OCI-LY3 (cell line): ENCODE data around the gene ZNF300.
"Not testable (repeated sequence)": the region's sequence is repeated elsewhere in the genome, so short reads cannot be mapped to it uniquely, and the experiment has no call there.

Source experiments
- EZH2phosphoT487 ChIP-seq: fragments of 200-600 bp; shearing (Covaris generic); IDR thresholded peaks from 2 replicates; pipeline ENCODE4 v1.6.1; 2018; ENCODE audit warnings: antibody characterized with exemption, mixed run types, low read depth
- TF ChIP-seq, protein P1 (sequence below): fragments of 200-600, 300-600 bp; sonication (generic); IDR thresholded peaks from 2 replicates; pipeline ENCODE4 v1.5.1; 2014; ENCODE audit warnings: antibody characterized with exemption, low read length, low read depth

DNA sequence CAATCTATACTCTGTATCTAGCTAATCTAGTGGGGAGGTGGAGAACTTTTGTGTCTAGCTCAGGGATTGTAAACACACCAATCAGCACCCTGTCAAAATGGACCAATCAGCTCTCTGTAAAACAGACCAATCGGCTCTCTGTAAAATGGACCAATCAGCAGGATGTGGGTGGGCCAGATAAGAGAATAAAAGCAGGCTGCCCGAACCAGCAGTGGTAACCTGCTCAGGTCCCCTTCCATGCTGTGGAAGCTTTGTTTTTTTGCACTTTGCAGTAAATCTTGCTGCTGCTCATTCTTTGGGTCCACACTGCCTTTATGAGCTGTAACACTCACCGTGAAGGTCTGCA is 58.5 kb downstream of the ZNF300 start, which contains the start of gene IRGM:
- TF ChIP-seq, protein P1, sequence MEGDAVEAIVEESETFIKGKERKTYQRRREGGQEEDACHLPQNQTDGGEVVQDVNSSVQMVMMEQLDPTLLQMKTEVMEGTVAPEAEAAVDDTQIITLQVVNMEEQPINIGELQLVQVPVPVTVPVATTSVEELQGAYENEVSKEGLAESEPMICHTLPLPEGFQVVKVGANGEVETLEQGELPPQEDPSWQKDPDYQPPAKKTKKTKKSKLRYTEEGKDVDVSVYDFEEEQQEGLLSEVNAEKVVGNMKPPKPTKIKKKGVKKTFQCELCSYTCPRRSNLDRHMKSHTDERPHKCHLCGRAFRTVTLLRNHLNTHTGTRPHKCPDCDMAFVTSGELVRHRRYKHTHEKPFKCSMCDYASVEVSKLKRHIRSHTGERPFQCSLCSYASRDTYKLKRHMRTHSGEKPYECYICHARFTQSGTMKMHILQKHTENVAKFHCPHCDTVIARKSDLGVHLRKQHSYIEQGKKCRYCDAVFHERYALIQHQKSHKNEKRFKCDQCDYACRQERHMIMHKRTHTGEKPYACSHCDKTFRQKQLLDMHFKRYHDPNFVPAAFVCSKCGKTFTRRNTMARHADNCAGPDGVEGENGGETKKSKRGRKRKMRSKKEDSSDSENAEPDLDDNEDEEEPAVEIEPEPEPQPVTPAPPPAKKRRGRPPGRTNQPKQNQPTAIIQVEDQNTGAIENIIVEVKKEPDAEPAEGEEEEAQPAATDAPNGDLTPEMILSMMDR, result not testable (repeated sequence)
- not testable (repeated sequence) for TF ChIP-seq EZH2phosphoT487
